Measurements from ENCODE around the gene CFAP46. TPM values are rescaled to one million over a fixed set of nuclear protein-coding genes. Genes with fewer than 3 reads are reported as not detected.

Gene CFAP46
- total RNA-seq, 1 donor = 0.09 TPM

DNA sequence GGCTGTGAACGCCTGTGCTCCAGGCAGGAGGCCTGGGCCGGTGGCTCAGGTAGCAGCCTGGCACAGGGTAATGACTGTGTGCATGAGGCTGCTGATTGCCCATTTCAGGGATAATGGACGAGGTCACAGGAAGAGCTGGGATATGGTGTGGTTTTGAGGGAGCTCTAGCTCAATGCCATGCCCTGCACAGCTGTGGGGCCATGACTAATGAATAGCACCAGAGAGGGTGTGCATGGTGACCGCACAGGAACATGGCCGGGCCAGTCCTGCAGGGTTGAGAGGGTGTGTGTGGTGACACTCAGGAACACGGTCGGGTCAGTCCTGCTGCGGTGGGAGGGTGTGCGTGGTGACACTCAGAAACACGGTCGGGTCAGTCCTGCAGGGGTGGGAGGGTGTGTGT is 178.3 kb downstream of the CFAP46 start:
- no peak for DNase-seq (ENCODE audit: low read depth)
- H3K4me3 ChIP-seq (ENCODE audit: low read depth, low read length) = no peak overlapping the region
- TF ChIP-seq, protein P1, sequence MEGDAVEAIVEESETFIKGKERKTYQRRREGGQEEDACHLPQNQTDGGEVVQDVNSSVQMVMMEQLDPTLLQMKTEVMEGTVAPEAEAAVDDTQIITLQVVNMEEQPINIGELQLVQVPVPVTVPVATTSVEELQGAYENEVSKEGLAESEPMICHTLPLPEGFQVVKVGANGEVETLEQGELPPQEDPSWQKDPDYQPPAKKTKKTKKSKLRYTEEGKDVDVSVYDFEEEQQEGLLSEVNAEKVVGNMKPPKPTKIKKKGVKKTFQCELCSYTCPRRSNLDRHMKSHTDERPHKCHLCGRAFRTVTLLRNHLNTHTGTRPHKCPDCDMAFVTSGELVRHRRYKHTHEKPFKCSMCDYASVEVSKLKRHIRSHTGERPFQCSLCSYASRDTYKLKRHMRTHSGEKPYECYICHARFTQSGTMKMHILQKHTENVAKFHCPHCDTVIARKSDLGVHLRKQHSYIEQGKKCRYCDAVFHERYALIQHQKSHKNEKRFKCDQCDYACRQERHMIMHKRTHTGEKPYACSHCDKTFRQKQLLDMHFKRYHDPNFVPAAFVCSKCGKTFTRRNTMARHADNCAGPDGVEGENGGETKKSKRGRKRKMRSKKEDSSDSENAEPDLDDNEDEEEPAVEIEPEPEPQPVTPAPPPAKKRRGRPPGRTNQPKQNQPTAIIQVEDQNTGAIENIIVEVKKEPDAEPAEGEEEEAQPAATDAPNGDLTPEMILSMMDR (IDR thresholded peaks at IDR 0.05; ENCODE audit: insufficient read depth, low read length) = no peak

DNA sequence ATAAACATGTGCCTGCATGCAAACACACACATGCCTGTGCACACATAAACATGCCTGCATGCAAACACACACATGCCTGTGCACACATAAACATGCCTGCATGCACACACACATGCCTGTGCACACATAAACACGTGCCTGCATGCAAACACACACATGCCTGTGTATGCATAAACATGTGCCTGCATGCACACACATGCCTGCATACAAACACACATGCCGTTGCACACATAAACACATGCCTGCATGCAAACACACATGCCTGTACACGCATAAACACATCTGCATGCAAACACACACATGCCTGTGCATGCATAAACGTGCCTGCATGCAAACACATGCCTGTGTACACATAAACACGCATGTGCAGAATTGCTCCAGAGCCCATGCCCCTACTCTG is 178.8 kb downstream of the CFAP46 start:
- DNase-seq (ENCODE audit: low read depth) = no peak
- TF ChIP-seq, protein P1 (IDR thresholded peaks at IDR 0.05; ENCODE audit: insufficient read depth, low read length) = no peak
- H3K4me3 ChIP-seq (ENCODE audit: low read depth, low read length) = no peak overlapping the region

GRCh38 chr10:132762267-132762666 is 180.1 kb downstream of the CFAP46 start:
- no peak overlapping the region for H3K4me3 ChIP-seq (ENCODE audit: low read depth, low read length)
- no peak for DNase-seq (ENCODE audit: low read depth)
- TF ChIP-seq, protein P1 (IDR thresholded peaks at IDR 0.05; ENCODE audit: insufficient read depth, low read length) = no peak

- TF ChIP-seq, protein P1 (IDR thresholded peaks at IDR 0.05; ENCODE audit: insufficient read depth, low read length) = no peak
- no peak for DNase-seq (ENCODE audit: low read depth)
- H3K4me3 ChIP-seq (ENCODE audit: low read depth, low read length) = no peak overlapping the region
Observed at GRCh38 chr10:132761395-132762060, 180.8 kb downstream of the CFAP46 start.

GRCh38 chr10:132758865-132759264 is 183.5 kb downstream of the CFAP46 start:
- no peak overlapping the region for H3K4me3 ChIP-seq (ENCODE audit: low read depth, low read length)
- DNase-seq (ENCODE audit: low read depth) = no peak
- TF ChIP-seq, protein P1 (IDR thresholded peaks at IDR 0.05; ENCODE audit: insufficient read depth, low read length) = no peak

Other genes starting within 250 kb of the CFAP46 start
- gene NKX6-2, start 156.4 kb downstream of the CFAP46 start, total RNA-seq (ENCODE audit: low replicate concordance) = not detected in 2 replicates
- not detected in 2 replicates for gene ADGRA1, start 145.4 kb upstream of the CFAP46 start, total RNA-seq (ENCODE audit: low replicate concordance)
- gene KNDC1, start 217.6 kb upstream of the CFAP46 start, total RNA-seq (ENCODE audit: low replicate concordance) = under 0.01 and 0.41 TPM in 2 replicates

Data from fibroblast of the aortic adventitia (primary cell).